Panc1 (cell line): ENCODE measurements around the gene PEX13.

Source experiments
- SIN3A ChIP-seq: IDR thresholded peaks from 2 replicates; pipeline ENCODE4 v1.6.1; 2012; ENCODE audit warnings: low read depth, mild to moderate bottlenecking, low read length, moderate library complexity, borderline replicate concordance; ENCODE audit not compliant: insufficient read depth
- TF ChIP-seq, protein P1 (sequence below): fragments of 450-650 bp; IDR thresholded peaks from 2 replicates; pipeline ENCODE4 v1.5.1; 2017; ENCODE audit warnings: mild to moderate bottlenecking

DNA sequence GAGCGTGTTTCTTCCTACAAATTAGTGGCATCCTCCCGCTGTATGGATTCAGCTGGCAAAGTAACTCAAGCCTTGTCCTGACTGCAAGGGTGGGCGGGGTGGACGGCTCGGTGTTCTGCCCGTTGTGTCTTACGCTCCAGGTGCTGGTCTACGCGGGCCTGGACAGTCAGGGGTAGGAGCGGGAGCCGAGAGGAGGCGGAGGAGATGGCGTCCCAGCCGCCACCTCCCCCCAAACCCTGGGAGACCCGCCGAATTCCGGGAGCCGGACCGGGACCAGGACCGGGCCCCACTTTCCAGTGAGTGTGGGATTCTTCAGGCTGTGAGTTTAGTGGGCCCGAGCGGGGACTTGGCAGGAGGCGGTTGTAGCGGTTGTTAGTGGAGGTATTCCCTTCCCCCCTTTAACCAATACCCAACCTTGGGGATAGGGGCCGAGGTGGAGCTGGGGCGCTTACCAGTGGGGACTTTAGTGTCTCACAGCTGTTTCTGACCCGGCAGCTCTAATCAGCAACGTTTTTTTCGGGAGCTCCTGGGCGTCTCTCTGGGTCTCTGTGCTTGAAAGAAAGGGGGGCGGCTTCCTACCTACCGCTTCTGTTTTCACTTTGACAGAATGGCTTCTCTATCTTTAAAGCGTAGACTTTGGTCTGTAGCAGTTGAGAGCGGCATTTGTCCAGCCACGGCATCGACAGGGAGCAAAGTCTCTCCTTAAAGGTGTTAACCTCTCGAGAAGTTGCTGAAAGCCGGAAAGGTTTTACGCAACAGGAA is at the start of gene PEX13, which contains the start of gene PUS10:
- TF ChIP-seq, protein P1, sequence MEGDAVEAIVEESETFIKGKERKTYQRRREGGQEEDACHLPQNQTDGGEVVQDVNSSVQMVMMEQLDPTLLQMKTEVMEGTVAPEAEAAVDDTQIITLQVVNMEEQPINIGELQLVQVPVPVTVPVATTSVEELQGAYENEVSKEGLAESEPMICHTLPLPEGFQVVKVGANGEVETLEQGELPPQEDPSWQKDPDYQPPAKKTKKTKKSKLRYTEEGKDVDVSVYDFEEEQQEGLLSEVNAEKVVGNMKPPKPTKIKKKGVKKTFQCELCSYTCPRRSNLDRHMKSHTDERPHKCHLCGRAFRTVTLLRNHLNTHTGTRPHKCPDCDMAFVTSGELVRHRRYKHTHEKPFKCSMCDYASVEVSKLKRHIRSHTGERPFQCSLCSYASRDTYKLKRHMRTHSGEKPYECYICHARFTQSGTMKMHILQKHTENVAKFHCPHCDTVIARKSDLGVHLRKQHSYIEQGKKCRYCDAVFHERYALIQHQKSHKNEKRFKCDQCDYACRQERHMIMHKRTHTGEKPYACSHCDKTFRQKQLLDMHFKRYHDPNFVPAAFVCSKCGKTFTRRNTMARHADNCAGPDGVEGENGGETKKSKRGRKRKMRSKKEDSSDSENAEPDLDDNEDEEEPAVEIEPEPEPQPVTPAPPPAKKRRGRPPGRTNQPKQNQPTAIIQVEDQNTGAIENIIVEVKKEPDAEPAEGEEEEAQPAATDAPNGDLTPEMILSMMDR, result no peak
- TF ChIP-seq SIN3A, result peak; percentile 92; the same call in 1 of the 2 replicates
